Stimulated activated naive CD4-positive, alpha-beta T cell treated with Interleukin-2 at 50 U/mL for 16 hours (primary cell): ENCODE measurements around the gene SRCIN1.

Experiments
- DNase-seq: peaks from one replicate; lab custom pipeline; 2025; lab: John Stamatoyannopoulos, UW

Gene SRCIN1

GRCh38 chr17:38617967-38618760, 12.4 kb upstream of the SRCIN1 start:
- no peak for DNase-seq

- DNase-seq = no peak
Measured at GRCh38 chr17:38617074-38617860, 11.5 kb upstream of the SRCIN1 start.

DNA sequence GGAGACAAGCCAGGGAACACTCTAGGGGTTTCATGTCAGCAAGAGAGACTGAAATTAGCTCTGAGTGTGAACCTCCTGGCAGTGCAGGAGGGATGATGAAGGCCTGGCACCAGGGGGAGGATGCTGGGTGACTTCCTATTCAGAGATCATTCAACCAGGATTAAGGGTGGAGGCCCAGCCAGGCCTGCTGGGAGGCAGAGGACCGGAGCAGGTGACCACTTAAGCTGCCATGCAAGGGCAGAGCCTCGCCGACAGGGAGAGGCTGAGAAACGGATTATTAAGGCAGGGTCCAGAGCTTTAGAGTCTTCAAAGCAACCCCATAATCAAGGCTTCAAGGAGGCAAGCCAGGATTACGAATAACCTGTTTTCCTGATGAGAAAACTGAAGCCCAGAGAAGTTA, 10.6 kb upstream of the SRCIN1 start:
- no peak for DNase-seq

- no peak for DNase-seq
Measured at GRCh38 chr17:38613981-38614779, 8.4 kb upstream of the SRCIN1 start.

- DNase-seq = no peak
Measured at GRCh38 chr17:38613525-38613980, 7.8 kb upstream of the SRCIN1 start.

GRCh38 chr17:38611872-38612376, 6.2 kb upstream of the SRCIN1 start:
- no peak for DNase-seq

- DNase-seq = no peak
Measured at GRCh38 chr17:38611070-38611786, 5.5 kb upstream of the SRCIN1 start.

DNA sequence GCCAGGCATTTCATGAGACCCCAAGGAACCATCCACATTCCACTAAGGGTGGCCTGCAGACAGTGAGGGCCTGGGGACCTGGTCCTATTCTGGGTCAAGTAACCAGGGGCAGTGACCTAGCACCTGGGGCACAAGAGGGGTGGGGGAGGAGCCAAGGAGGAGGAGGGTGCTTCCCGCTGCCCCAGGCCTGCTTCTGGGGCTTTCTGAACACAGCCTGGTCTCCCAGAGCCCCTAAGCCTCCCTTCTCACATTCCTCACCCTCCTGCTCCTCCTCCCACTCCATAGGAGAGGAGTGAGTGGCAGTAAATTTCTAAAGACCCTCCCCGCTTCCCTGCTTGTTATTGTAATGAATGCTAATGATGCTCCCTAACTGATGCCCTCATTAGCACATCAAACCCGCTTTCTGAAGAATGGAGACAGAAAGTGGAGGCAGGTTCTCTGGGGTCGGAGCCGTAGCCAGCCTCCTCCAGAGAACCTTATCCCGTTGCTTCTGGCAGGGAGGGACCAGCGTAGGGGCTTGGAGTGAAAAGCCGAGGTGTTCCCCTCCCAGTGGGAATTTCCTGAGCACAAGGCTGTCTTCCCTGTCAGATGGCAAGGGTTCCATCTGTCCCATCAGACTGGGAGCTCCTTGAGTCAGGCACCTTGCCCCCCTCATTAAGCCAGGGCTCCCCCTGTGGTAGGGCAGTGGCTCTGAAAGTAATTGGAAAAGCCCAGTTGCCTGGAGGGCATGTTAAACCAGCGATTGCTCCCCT, 3.7 kb upstream of the SRCIN1 start:
- DNase-seq = no peak

DNA sequence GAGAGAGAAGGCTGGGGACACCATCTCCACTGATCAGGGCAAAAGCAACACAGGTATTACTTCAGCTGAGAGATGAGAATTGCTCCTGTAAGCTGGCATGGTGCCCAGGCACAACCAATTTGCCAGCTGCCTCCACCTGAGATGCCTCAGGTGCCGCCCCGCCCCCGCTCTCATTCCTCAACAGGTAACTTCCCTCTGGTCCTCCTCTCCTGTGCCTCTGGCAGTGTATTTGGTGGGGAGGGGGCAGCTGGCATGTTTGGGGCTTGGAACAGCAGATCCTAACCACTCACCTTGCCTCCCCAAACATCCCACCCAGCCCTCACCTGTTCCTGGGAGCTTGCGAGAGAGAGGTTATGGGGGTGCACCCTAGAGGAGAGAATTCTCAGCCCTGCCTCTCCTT, 2.9 kb upstream of the SRCIN1 start:
- DNase-seq = no peak

DNA sequence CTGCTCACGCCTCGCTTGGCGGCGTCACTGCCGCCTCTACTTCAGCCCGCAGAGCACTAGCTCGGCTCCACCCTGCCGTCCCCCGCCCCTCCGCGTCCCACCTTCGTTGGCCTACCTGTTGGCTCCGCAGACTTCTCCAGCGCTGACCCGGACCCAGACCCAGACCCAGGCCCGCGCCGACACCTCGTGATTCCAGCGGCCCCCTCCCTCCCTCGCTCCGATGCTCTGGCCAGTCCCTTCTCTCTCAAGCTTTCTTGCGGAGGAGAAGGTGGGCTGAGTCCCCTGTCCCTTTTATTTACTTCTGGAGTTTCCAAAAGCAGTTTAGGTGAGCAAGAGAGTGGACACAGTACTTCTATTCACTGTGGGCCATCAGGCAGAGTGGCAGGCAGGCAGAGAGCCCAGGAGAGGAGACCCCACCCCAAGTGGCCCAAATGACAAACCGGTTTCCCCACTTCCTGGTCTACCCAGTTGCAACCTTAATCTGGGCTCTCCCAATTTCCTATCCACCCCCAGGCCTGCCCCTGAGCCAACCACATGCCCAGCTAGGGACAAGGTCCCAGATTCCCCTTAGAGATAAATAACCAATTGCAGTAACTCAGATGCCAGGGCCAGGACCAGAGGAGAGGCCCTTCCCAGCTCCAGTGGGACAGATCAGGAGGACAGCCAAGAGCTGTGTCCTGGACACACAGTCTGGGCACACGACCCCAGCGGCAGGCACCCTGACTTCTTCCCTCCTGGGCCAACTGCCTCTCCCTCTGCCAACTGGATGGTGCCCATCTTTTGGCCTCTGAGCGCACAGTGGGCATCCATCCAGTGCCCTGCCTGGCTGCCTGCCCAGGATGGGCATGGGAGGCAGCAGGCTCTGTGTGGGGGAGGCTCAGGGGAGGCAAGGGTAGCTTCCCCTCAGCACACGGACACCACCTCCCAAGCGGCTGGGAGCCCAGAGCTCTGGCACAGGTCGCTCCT, 1.2 kb upstream of the SRCIN1 start:
- DNase-seq = no peak

DNA sequence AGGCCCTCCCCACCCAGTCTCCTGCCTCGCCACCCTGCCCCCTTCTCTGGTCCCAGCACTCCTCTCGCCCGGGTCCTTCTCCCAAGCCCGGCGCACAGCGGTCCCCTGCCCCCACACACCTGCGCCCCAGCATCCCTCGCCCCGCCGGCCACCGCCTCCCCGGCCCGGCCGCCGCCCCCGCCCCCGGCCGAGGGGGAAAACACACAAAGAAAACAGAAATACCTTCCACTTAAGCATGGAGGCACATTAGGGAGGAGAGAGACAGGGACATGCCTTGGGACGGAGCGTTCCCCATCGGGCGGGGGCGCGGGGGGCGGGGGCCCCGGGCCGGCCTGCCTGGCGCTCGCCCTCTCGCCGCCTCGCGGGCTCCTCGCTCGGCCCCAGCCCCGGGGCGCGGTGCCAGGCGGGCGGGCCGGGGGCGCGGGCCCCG, 326 bp downstream of the SRCIN1 start:
- no peak for DNase-seq

DNA sequence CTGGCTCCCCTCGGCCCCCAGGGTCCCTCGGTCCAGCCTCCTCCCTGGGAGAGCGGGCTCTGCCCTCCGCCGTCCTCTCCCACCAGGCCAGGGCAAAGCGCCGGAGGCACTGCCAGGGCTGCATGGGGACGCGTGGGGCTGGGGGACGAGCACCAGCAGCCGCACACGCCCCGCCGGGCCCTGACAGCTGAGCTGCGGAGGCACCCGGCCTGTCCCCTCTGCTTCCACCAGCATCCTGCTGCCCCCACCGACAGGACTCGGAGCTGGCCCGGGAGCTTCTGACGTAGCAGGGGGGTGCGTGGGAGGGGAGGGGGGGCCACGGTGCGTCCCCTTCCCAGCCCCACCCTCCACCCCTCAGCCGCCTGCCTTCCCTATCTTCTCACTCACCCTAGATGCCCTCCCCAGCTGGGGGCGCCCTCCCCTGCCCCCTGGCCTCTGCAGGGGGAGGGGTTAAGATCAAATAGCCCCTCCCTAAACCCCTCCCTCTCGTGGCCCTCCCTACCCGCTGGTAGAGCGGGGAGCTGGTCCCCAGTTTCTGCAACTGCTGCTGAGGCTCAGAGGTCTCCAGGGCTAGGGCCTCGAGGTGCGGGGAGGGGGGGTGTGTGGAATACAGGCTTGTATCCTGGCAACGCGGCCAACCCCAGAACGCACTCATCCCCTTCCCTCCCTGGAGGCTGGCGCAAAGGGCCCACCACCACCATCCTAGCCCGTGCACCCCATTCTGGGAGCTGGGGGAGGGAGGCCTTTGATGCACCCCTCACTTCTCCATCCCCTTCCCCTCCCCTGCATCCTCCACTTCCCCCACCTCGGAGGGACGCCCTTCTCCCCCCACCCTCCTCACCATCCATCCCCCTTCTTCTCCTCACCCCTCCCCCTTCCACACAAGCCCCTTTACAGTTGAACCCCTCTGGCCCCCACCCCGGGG, 1.0 kb downstream of the SRCIN1 start:
- peak; percentile 19 for DNase-seq

- no peak for DNase-seq
Measured at GRCh38 chr17:38603786-38604478, 1.8 kb downstream of the SRCIN1 start.

- DNase-seq = no peak
Measured at GRCh38 chr17:38602956-38603785, 2.6 kb downstream of the SRCIN1 start.

DNA sequence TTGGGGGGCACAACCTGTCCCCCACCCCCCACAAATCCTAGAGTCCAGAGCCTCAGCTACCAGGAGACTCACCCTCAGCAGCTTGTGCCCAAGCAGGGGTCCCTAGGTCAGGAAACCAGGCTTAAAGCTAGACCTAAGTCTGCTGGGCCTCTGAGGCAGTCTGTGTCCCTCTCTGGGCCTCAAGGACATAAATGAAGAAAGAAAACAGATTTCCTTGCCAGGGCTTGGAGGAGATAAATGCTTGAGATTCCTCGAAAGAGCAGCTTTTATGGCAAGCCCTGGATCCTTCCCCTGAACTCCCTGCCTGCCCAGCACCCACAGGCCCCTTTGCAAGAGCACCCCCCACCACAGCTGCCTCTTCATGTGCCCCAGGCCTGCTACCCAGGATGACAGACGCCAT, 3.3 kb downstream of the SRCIN1 start:
- no peak for DNase-seq

GRCh38 chr17:38601539-38602351, 4.0 kb downstream of the SRCIN1 start:
- no peak for DNase-seq
